Activated naive CD8-positive, alpha-beta T cell treated with anti-CD3 and anti-CD28 coated beads, Interleukin-2, amount 50 U/mL, for 16 hours (primary cell): Measurements from ENCODE around the gene IZUMO2.
"Not testable (repeated sequence)": the region's sequence is repeated elsewhere in the genome, so short reads cannot be mapped to it uniquely, and the experiment has no call there.

ENCODE experiments used
- DNase-seq: peaks from one replicate; pipeline ENCODE4 v3.0.0-alpha.2; 2020; ENCODE audit warnings: low read depth, low spot score

IZUMO2 gene

GRCh38 chr19:50135856-50136602 is 27.1 kb downstream of the IZUMO2 start:
- DNase-seq: not testable (repeated sequence)

GRCh38 chr19:50134777-50135719 is 28.0 kb downstream of the IZUMO2 start:
- DNase-seq: not testable (repeated sequence)

- not testable (repeated sequence) for DNase-seq
These were observed 29.3 kb downstream of the IZUMO2 start for GRCh38 chr19:50133518-50134492.

GRCh38 chr19:50104012-50104411 is 59.1 kb downstream of the IZUMO2 start:
- DNase-seq: not testable (repeated sequence)

- DNase-seq: not testable (repeated sequence)
These were observed 59.7 kb downstream of the IZUMO2 start for GRCh38 chr19:50103405-50103804.
